ENCODE measurements around the gene ZCCHC17. TPM values are rescaled to one million over a fixed set of nuclear protein-coding genes. Genes with fewer than 3 reads are reported as not detected.

The ZCCHC17 gene
- total RNA-seq, 1 experiment from 2014 or later: 30.2 TPM

DNA sequence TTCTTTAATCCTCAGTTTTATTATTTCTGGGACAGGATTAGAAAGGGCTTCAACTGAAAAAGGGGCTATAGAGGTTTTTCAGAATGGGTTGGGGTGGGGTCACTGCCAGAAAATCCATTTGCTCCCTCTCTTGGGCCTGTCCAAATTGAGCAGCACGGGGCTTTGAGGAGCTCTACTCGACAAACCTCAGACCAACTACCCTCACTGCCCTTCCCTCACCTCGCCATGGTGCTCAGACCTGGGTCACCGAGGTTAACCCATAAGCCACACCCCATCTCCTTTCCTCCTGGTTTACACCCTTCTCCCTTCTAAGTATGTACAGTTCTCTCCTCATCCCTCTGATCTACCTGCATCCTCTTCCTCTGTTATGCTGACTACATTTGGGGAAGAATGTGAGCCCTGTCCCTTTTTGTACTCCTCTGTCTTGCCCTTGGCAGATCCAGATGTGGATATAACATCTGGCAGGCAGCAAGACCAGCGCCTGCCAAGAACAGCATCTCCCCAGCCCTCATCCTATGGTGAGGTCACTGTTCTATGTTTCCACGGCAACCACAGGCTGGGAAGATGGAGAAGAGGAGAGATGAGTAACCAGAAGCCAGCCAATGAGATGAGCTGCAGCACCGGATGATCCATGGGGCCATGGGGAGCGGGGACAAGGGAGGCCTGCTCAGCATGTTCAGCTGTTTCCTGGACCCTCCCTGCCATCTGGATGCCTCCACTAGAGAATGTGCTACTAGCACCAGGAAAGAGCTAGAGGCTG is 79.7 kb downstream of the ZCCHC17 start:
- ChIA-PET CTCF (no interaction called here), POLR2A (ENCODE audit: unreplicated experiment) (no interaction called here)
- Histone ChIP-seq H3K36me3 (ENCODE audit: low read depth, low read length) (no peaks in the 10 kb centered on the region), H3K9me2 (replicated peaks; ENCODE audit: low read length) (no peaks in the 10 kb centered on the region), H3K9me3 (ENCODE audit: low read length) (no peaks in the 10 kb centered on the region), H4K20me1 (ENCODE audit: low read length) (no peaks in the 10 kb centered on the region), H3F3A (ENCODE audit: low read length, unreplicated experiment) (no peaks in the 10 kb centered on the region), H3K9ac (ENCODE audit: low read length) (no peak overlapping the region), H3K4me1 (ENCODE audit: insufficient read depth, low read length) (peaks cover 46% of the 10 kb centered on the region), H3K4me2 (ENCODE audit: low read length) (no peak overlapping the region), H3K79me2 (ENCODE audit: low read length) (no peaks in the 10 kb centered on the region), H3K27me3 (ENCODE audit: low read length) (no peaks in the 10 kb centered on the region), H3K27ac (ENCODE audit: low read length) (no peak overlapping the region), H3K4me3 (ENCODE audit: low read length) (no peak overlapping the region), H2AFZ (ENCODE audit: low read length) (no peak overlapping the region)
- TF ChIP-seq EZH2 (IDR thresholded peaks at IDR 0.05; ENCODE audit: low read length, unreplicated experiment) (no peak), EZH2phosphoT487 (IDR thresholded peaks at IDR 0.05; ENCODE audit: borderline replicate concordance, low read length) (no peak)
- TF ChIP-seq, protein P1, sequence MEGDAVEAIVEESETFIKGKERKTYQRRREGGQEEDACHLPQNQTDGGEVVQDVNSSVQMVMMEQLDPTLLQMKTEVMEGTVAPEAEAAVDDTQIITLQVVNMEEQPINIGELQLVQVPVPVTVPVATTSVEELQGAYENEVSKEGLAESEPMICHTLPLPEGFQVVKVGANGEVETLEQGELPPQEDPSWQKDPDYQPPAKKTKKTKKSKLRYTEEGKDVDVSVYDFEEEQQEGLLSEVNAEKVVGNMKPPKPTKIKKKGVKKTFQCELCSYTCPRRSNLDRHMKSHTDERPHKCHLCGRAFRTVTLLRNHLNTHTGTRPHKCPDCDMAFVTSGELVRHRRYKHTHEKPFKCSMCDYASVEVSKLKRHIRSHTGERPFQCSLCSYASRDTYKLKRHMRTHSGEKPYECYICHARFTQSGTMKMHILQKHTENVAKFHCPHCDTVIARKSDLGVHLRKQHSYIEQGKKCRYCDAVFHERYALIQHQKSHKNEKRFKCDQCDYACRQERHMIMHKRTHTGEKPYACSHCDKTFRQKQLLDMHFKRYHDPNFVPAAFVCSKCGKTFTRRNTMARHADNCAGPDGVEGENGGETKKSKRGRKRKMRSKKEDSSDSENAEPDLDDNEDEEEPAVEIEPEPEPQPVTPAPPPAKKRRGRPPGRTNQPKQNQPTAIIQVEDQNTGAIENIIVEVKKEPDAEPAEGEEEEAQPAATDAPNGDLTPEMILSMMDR (conservative IDR thresholded peaks at IDR 0.05; ENCODE audit: low read depth, low read length): no peak
- no TSS peak for BruUV-seq (replicated peaks)
- intact Hi-C loops (cut with micrococcal nuclease): no loop called here
- peak; percentile 41 for DNase-seq
- ATAC-seq: no peak

DNA sequence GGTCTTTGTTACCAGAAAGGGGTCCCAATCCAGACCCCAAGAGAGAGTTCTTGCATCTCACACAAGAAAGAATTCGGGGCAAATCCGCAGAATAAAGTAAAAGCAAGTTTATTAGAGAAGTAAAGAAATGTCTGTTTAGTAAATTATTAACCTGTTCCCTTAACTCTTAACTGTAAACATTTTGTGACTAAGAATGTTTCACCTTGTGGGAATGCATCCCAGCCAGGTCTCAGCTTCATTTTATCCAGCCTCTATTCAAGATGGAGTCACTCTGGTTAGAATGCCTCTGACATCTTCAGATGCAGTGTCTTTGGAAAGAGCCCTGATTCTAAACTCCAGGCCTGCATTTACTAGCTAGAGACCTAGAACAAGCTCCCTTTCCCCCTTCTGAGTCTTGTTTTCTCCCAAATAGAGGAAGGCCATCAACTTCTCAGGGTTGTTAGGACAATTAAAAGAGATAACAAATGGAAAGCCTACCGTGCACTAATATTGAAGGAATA is 80.6 kb downstream of the ZCCHC17 start:
- H3K36me3 ChIP-seq (ENCODE audit: low read depth, low read length): no peaks in the 10 kb centered on the region
- H3K9me3 ChIP-seq (ENCODE audit: low read length): no peaks in the 10 kb centered on the region
- H3K4me1 ChIP-seq (ENCODE audit: insufficient read depth, low read length): peaks cover 53% of the 10 kb centered on the region
- H3K27me3 ChIP-seq (ENCODE audit: low read length): no peaks in the 10 kb centered on the region
- no peaks in the 10 kb centered on the region for H4K20me1 ChIP-seq (ENCODE audit: low read length)
- H3K9ac ChIP-seq (ENCODE audit: low read length): no peak overlapping the region
- H3F3A ChIP-seq (ENCODE audit: low read length, unreplicated experiment): no peaks in the 10 kb centered on the region
- H3K4me3 ChIP-seq (ENCODE audit: low read length): no peak overlapping the region
- H2AFZ ChIP-seq (ENCODE audit: low read length): no peak overlapping the region
- H3K27ac ChIP-seq (ENCODE audit: low read length): no peak overlapping the region
- H3K79me2 ChIP-seq (ENCODE audit: low read length): no peaks in the 10 kb centered on the region
- ChIA-PET POLR2A (ENCODE audit: unreplicated experiment) (no interaction called here), CTCF (no interaction called here)
- no TSS peak for BruUV-seq (replicated peaks)
- no peaks in the 10 kb centered on the region for H3K9me2 ChIP-seq (replicated peaks; ENCODE audit: low read length)
- TF ChIP-seq EZH2phosphoT487 (IDR thresholded peaks at IDR 0.05; ENCODE audit: borderline replicate concordance, low read length) (no peak), EZH2 (IDR thresholded peaks at IDR 0.05; ENCODE audit: low read length, unreplicated experiment) (no peak)
- TF ChIP-seq, protein P1 (conservative IDR thresholded peaks at IDR 0.05; ENCODE audit: low read depth, low read length): no peak
- DNase-seq: peak; percentile 57
- peak overlapping the region; percentile 47 for H3K4me2 ChIP-seq (ENCODE audit: low read length)
- ATAC-seq: no peak
- intact Hi-C loops (cut with micrococcal nuclease): no loop called here

DNA sequence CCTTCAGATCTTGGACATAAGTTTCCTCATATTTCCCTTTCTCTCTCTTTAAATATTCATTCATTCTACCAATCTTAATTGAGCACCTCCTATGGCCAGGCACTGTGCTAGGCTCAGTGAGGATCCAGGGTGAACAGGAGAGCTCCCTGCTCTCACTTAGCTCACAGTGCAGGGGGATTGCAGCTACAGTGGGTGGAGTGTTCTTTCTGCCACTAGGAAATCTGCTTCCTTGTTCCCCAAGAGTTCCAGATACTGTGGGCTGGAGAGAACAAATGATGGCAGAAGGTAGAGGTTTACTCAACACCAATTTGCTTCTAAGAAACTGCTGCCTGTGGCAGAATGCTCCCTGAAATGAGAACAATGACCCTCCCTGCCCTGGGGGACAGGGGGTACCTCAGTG is 81.2 kb downstream of the ZCCHC17 start:
- H3K9me3 ChIP-seq (ENCODE audit: low read length): no peaks in the 10 kb centered on the region
- H3K79me2 ChIP-seq (ENCODE audit: low read length): no peaks in the 10 kb centered on the region
- H3K4me1 ChIP-seq (ENCODE audit: insufficient read depth, low read length): peaks cover 51% of the 10 kb centered on the region
- no peaks in the 10 kb centered on the region for H3K9me2 ChIP-seq (replicated peaks; ENCODE audit: low read length)
- ATAC-seq (no peak), DNase-seq (no peak)
- no peak overlapping the region for H3K4me2 ChIP-seq (ENCODE audit: low read length)
- BruUV-seq (replicated peaks): no TSS peak
- no peaks in the 10 kb centered on the region for H3K36me3 ChIP-seq (ENCODE audit: low read depth, low read length)
- no peaks in the 10 kb centered on the region for H4K20me1 ChIP-seq (ENCODE audit: low read length)
- H2AFZ ChIP-seq (ENCODE audit: low read length): no peak overlapping the region
- no peak overlapping the region for H3K4me3 ChIP-seq (ENCODE audit: low read length)
- H3K27me3 ChIP-seq (ENCODE audit: low read length): no peaks in the 10 kb centered on the region
- POLR2A ChIA-PET (ENCODE audit: unreplicated experiment): no interaction called here
- TF ChIP-seq EZH2 (IDR thresholded peaks at IDR 0.05; ENCODE audit: low read length, unreplicated experiment): no peak
- TF ChIP-seq, protein P1 (conservative IDR thresholded peaks at IDR 0.05; ENCODE audit: low read depth, low read length): no peak
- no peak for TF ChIP-seq EZH2phosphoT487 (IDR thresholded peaks at IDR 0.05; ENCODE audit: borderline replicate concordance, low read length)
- no peak overlapping the region for H3K27ac ChIP-seq (ENCODE audit: low read length)
- no peaks in the 10 kb centered on the region for H3F3A ChIP-seq (ENCODE audit: low read length, unreplicated experiment)
- intact Hi-C loops (cut with micrococcal nuclease): no loop called here
- CTCF ChIA-PET: no interaction called here
- H3K9ac ChIP-seq (ENCODE audit: low read length): no peak overlapping the region

Data from PC-3 (cell line).